ENCODE data around the gene CCDC136.

The CCDC136 gene

DNA sequence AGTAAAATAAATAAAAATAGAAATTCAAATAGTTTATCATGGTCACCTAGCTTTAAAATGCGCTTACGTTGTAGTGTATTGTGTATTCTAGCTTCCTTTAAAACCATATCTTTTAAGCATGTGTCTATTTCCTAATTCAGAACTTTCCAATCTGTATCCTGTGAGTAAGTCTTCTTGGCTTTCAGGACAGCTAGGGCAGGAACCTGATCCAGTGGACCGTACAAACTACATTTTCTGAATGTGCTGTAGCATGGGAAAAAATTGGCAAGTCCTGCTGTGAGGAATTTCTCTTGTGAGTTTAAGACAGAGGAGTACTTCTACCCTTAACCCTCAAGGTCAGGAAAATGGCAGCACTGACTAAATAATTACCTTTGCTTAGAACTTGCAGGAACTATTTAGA is 28.2 kb upstream of the CCDC136 start:
- no peak for TF ChIP-seq CTCF (IDR thresholded peaks at IDR 0.05; ENCODE audit: low read depth, low read length, missing control alignments)

DNA sequence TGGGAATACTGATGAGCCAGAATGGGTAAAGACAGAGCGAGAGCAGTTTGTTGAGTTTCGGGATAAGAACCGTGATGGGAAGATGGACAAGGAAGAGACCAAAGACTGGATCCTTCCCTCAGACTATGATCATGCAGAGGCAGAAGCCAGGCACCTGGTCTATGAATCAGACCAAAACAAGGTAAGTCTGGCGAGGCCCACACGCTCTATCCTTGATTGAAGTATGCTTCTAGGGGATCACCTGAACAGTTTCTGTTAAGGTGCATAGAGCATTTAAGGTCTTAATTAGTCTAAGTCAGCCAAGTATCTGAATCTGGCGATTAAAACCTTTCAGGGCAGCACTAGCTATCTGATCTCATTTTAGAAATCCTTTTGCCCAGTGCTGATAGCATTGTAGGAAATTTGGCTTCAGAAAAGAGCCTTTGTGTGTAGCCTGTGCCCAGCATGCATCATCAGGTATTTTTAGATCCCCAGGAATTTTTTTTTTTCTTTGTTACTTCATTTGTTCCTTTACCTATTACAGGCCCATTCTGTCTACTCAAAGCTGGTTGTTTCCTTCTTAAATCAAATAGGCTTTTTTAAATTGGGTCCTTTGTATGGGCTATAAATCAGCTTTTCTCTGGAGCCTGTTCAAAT is 24.2 kb upstream of the CCDC136 start:
- DNase-seq (ENCODE audit: low read depth) = no peak
- no peak overlapping the region for H3K4me3 ChIP-seq (ENCODE audit: low read depth, low read length)
- TF ChIP-seq CTCF (IDR thresholded peaks at IDR 0.05; ENCODE audit: low read depth, low read length, missing control alignments) = no peak

More for the DNA sequence above, 28.2 kb upstream of the CCDC136 start:
- no peak overlapping the region for H3K4me3 ChIP-seq (ENCODE audit: low read depth, low read length)
- DNase-seq (ENCODE audit: low read depth) = no peak

GRCh38 chr7:128770233-128770632 is 21.5 kb upstream of the CCDC136 start:
- H3K4me3 ChIP-seq (ENCODE audit: low read depth, low read length) = no peak overlapping the region
- DNase-seq (ENCODE audit: low read depth) = no peak
- no peak for TF ChIP-seq CTCF (IDR thresholded peaks at IDR 0.05; ENCODE audit: low read depth, low read length, missing control alignments)

DNA sequence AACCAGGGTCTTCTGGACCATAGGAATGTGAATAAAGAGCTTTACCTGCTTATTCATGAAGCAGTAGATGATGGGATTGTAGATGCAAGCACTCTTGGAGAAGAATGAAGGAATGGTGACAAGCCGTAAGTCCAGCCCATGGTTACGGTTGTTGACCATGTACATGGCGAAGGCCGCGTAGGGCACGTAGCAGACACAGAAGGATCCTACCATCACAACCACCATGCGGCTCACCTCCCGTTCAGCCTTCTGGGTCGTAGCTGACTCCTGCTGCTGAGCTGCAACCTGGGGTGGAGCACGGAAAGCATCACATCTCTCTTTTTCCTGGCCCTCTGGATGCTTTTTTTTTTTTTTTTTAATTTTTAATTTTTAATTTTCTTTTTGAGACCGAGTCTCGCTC is 18.2 kb upstream of the CCDC136 start:
- no peak for DNase-seq (ENCODE audit: low read depth)
- H3K4me3 ChIP-seq (ENCODE audit: low read depth, low read length) = no peak overlapping the region
- no peak for TF ChIP-seq CTCF (IDR thresholded peaks at IDR 0.05; ENCODE audit: low read depth, low read length, missing control alignments)

DNA sequence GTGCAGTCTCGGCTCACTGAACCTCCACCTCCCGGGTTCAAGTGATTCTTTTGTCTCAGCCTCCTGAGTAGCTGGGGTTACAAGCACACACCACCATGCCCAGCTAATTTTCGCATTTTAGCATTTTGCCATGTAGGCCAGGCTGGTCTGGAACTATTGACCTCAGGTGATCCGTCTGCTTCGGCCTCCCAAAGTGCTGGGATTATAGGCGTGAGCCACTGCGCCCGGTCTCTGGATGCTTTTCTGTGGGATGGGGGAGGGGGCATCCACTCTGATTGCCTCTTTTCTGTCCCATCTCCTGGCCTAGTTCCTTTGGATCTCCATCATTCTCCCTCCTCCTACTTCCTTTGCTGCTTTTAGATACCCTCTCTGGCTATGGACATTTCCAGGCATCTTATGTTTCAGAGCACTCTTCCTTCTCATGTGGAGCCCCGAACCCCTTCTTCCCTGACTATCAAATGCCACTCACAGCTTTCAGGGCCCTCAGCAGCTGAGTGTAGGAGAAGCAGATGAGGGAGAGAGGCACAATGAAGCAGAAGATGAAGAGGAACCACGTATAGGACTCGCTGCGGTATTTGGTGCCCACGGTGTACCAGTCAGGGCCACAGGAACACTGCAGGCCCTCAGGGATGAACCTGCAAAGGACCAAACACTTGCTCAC is 17.6 kb upstream of the CCDC136 start:
- no peak overlapping the region for H3K4me3 ChIP-seq (ENCODE audit: low read depth, low read length)
- no peak for TF ChIP-seq CTCF (IDR thresholded peaks at IDR 0.05; ENCODE audit: low read depth, low read length, missing control alignments)
- no peak for DNase-seq (ENCODE audit: low read depth)

DNA sequence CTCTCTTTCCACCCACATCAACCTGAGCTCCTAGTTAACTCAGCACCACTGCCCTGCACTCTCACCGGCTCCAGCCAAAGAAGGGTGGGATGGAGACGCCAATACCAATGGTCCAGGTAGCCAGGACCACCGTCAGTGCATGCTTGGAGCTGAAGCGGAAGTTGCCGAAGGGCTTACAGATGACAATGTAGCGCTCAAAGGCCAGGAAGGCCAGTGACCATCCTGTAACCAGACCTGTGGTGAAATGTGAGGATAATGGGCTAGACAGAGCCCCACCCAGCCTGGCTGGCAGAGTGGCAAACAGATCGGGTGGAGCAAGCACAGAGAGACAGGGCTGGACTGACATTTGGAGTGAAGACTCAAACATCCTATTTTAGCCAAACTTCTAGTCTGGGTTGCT is 16.8 kb upstream of the CCDC136 start:
- no peak for TF ChIP-seq CTCF (IDR thresholded peaks at IDR 0.05; ENCODE audit: low read depth, low read length, missing control alignments)

More for the DNA sequence above, 16.8 kb upstream of the CCDC136 start:
- no peak for DNase-seq (ENCODE audit: low read depth)
- no peak overlapping the region for H3K4me3 ChIP-seq (ENCODE audit: low read depth, low read length)

Data from GM12864 (cell line).